Activated T-cell treated with anti-CD3 and anti-CD28 coated beads, Interleukin-2, amount 50 U/mL, for 24 hours (primary cell): Measurements from ENCODE around the gene GABRA5.

Experiments used
- DNase-seq: peaks from one replicate; pipeline ENCODE4 v3.0.0-alpha.2; 2020
- H3K27ac Mint-ChIP-seq: 2 replicates; pipeline ENCODE4 v1.8.0; 2020; ENCODE audit warnings: mild to moderate bottlenecking, mixed read lengths
- H3K27me3 Mint-ChIP-seq: 2 replicates; pipeline ENCODE4 v1.8.0; 2020; ENCODE audit warnings: mixed read lengths
- H3K36me3 Mint-ChIP-seq: 2 replicates; pipeline ENCODE4 v1.8.0; 2020; ENCODE audit warnings: low read depth, mixed read lengths
- H3K4me1 Mint-ChIP-seq: 2 replicates; pipeline ENCODE4 v1.8.0; 2020; ENCODE audit warnings: low read depth, mixed read lengths
- H3K4me3 Mint-ChIP-seq: 2 replicates; pipeline ENCODE4 v1.8.0; 2020; ENCODE audit warnings: mild to moderate bottlenecking, moderate library complexity, mixed read lengths
- H3K9me3 Mint-ChIP-seq: 2 replicates; pipeline ENCODE4 v1.8.0; 2020; ENCODE audit warnings: mixed read lengths

GABRA5 gene

DNA sequence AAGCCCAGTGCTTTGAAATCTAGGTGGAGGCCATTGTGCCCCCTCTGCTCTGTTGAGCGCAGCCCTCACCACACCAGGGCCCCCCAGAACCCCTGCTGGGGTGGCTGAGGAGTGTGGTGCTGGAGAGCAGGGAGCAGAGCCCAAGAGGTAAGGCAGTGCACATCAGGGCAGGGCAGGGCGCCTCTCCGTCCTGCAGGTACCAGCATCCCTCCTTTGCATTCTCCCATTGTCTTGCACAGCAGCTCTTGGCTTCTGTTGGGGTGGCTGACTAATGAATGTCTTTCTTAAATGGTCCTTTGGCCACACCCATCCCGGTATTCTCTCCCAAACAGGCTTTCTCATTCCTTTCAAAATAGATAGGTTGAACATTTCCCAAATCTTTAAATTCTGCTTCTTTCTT, 62.7 kb downstream of the GABRA5 start:
- DNase-seq: no peak
- H3K4me1 Mint-ChIP-seq: no peaks in the 10 kb centered on the region
- no peaks in the 10 kb centered on the region for H3K36me3 Mint-ChIP-seq
- H3K9me3 Mint-ChIP-seq: peaks cover 4% of the 10 kb centered on the region
- no peak overlapping the region for H3K4me3 Mint-ChIP-seq
- H3K27me3 Mint-ChIP-seq: no peaks in the 10 kb centered on the region
- H3K27ac Mint-ChIP-seq: no peak overlapping the region

GRCh38 chr15:26934848-26935247, 68.0 kb downstream of the GABRA5 start:
- no peak for DNase-seq
- Mint-ChIP-seq H3K27me3 (no peaks in the 10 kb centered on the region), H3K27ac (no peak overlapping the region), H3K36me3 (no peaks in the 10 kb centered on the region), H3K4me1 (no peaks in the 10 kb centered on the region), H3K4me3 (no peak overlapping the region), H3K9me3 (peaks cover 4% of the 10 kb centered on the region)

DNA sequence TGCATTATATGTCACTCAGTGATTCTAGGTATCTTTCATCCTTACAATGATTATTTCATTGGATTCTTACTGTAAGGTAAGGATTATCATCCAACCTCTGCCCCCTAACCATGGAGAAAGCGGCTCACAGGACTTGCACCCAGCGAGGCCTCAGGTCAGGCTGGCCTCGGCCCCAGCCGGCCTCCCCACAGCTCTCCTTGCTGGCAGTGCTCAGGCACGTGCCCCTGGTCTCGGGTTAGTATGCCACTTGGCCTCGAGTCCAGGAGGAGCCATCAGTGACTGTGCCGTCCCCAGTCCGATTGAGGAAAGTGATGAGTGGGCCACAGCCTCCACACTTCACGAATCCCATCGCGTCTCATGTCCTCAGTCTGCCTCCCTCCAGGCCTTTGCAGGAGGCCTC, 68.5 kb downstream of the GABRA5 start:
- H3K4me1 Mint-ChIP-seq: no peaks in the 10 kb centered on the region
- no peak overlapping the region for H3K27ac Mint-ChIP-seq
- no peaks in the 10 kb centered on the region for H3K36me3 Mint-ChIP-seq
- H3K9me3 Mint-ChIP-seq: peaks cover 4% of the 10 kb centered on the region
- H3K27me3 Mint-ChIP-seq: no peaks in the 10 kb centered on the region
- no peak for DNase-seq
- H3K4me3 Mint-ChIP-seq: no peak overlapping the region

DNA sequence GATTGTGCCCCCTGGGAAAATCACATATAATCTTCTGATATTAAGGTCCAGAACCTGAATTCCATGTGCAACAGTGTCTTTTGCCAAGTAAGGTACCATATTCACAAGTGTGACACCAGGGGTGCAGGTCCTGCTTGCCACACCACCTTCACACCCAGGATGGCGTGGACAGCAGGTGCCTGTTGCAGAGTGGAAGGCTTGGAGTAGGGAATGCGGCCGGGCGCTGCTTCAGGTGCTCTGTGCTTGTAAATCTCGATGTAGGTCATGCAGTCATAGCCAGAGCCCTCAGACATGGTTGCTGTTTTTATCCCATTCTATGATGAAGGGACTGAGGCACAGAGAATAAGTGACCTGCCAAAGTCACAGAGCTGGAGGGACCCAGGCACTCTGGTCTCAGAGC, 69.6 kb downstream of the GABRA5 start:
- no peaks in the 10 kb centered on the region for H3K36me3 Mint-ChIP-seq
- DNase-seq: no peak
- no peak overlapping the region for H3K27ac Mint-ChIP-seq
- no peaks in the 10 kb centered on the region for H3K27me3 Mint-ChIP-seq
- H3K9me3 Mint-ChIP-seq: peaks cover 3% of the 10 kb centered on the region
- no peak overlapping the region for H3K4me3 Mint-ChIP-seq
- H3K4me1 Mint-ChIP-seq: no peaks in the 10 kb centered on the region

- Mint-ChIP-seq H3K36me3 (no peaks in the 10 kb centered on the region), H3K4me3 (no peak overlapping the region), H3K9me3 (no peaks in the 10 kb centered on the region), H3K27ac (no peak overlapping the region), H3K4me1 (no peaks in the 10 kb centered on the region), H3K27me3 (no peaks in the 10 kb centered on the region)
- no peak for DNase-seq
Observed at GRCh38 chr15:26937134-26937533, 70.3 kb downstream of the GABRA5 start.

DNA sequence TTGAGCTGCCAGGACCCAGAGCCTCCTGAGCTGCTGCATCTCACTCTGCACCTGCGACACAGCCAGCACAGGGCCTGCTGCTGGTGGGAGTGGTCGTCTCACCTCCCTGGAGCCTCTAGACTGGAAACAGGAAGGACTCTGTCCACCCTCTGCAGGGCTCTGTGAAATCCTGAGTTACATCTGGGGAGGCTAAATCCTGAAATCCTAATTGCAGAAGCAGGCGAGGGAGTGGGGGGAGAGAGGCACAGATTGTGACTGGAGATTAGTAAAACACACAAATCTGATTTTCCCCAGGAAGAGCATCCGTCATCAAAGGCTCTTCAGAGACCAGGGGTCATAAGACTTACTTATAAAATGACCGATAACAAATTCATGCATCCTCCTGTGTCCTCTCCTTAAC, 72.5 kb downstream of the GABRA5 start:
- Mint-ChIP-seq H3K27ac (no peak overlapping the region), H3K4me1 (no peaks in the 10 kb centered on the region), H3K9me3 (peaks cover 2% of the 10 kb centered on the region), H3K4me3 (no peak overlapping the region), H3K27me3 (no peaks in the 10 kb centered on the region), H3K36me3 (no peaks in the 10 kb centered on the region)
- DNase-seq: no peak

- no peaks in the 10 kb centered on the region for H3K36me3 Mint-ChIP-seq
Observed at GRCh38 chr15:26941489-26941888, 74.6 kb downstream of the GABRA5 start.

DNA sequence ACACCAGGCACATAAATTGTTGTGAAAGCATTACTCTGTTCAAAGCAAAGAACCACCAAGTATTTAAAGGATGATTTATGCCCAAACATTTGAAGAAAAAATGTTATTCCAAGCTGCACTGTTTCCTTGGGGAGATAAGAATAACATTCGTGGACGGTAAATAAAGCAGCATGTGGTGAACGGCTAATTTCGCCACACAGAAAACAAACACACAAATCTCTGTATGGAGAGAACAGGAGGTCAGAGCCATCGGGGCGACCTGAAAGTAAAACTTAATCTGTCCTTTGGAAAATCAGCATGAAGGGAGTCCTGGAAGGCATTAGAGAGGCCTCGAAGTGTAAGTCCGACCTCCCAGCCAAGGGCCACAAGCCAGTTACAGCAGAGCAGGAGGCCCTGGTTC, 77.0 kb downstream of the GABRA5 start:
- DNase-seq: no peak
- peaks cover 5% of the 10 kb centered on the region for H3K9me3 Mint-ChIP-seq
- no peaks in the 10 kb centered on the region for H3K27me3 Mint-ChIP-seq
- no peak overlapping the region for H3K4me3 Mint-ChIP-seq
- H3K4me1 Mint-ChIP-seq: no peaks in the 10 kb centered on the region
- H3K27ac Mint-ChIP-seq: no peak overlapping the region
- no peaks in the 10 kb centered on the region for H3K36me3 Mint-ChIP-seq

More at GRCh38 chr15:26941489-26941888, 74.6 kb downstream of the GABRA5 start:
- DNase-seq: no peak
- no peak overlapping the region for H3K27ac Mint-ChIP-seq
- H3K4me1 Mint-ChIP-seq: no peaks in the 10 kb centered on the region
- no peak overlapping the region for H3K4me3 Mint-ChIP-seq
- H3K27me3 Mint-ChIP-seq: no peaks in the 10 kb centered on the region
- peaks cover 5% of the 10 kb centered on the region for H3K9me3 Mint-ChIP-seq

- no peak for DNase-seq
- Mint-ChIP-seq H3K9me3 (peaks cover 5% of the 10 kb centered on the region), H3K4me1 (no peaks in the 10 kb centered on the region), H3K4me3 (no peak overlapping the region), H3K27ac (no peak overlapping the region), H3K27me3 (no peaks in the 10 kb centered on the region), H3K36me3 (no peaks in the 10 kb centered on the region)
Observed at GRCh38 chr15:26945046-26945445, 78.2 kb downstream of the GABRA5 start.

GRCh38 chr15:26950001-26950400, 83.1 kb downstream of the GABRA5 start:
- no peak overlapping the region for H3K27ac Mint-ChIP-seq
- no peak for DNase-seq
- peaks cover 16% of the 10 kb centered on the region for H3K9me3 Mint-ChIP-seq
- no peak overlapping the region for H3K4me3 Mint-ChIP-seq
- H3K4me1 Mint-ChIP-seq: no peaks in the 10 kb centered on the region
- H3K27me3 Mint-ChIP-seq: no peaks in the 10 kb centered on the region
- no peaks in the 10 kb centered on the region for H3K36me3 Mint-ChIP-seq

DNA sequence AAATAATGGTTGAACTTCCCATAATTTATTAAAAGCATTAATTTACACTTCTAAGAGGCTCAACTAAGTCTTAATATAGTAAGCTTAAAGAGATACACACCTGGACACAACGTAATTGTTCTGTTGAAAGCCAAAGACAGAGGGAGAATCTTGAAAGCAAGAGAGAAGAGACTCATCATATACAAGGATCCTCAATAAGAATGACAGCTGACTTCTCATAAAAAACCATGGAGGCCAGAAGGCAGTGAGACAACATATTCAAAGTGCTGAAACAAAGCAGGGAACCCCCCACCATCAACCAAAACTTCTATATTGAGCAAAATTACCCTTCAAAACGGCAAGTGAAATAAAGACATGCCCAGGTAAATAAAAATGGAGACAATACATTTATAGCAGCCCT, 87.5 kb downstream of the GABRA5 start:
- Mint-ChIP-seq H3K36me3 (no peaks in the 10 kb centered on the region), H3K27ac (no peak overlapping the region), H3K9me3 (peaks cover 13% of the 10 kb centered on the region), H3K4me1 (no peaks in the 10 kb centered on the region), H3K27me3 (no peaks in the 10 kb centered on the region), H3K4me3 (no peak overlapping the region)
- DNase-seq: no peak

DNA sequence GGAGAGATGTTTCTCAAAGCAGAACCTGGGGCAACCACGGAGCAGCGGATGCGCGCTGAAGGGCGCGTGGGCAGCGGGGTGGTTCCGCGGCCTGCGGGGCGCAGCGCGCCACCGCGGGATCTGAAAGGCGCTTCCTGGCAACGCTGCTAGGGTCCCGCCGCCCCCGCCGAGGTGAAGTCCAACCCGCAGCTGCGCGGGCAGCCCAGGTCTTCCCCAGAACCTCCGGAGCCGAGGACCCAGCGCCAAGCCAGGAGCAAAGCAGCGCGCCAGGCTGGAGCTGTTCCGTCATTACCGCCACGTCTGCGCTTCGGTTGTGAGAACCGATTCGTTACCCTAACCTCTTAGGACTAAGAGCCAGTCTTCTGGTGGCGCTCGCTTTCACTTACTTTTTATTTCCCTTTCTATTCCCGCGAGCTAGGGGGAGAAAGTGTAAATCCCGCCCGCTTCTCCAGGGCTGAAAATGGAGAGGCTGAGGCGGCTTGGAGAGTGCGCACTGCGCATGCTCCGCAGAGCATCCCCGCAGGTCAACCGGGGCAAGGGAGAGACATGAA, 100.9 kb downstream of the GABRA5 start:
- H3K27me3 Mint-ChIP-seq: peaks cover 31% of the 10 kb centered on the region
- no peak for DNase-seq
- H3K9me3 Mint-ChIP-seq: peaks cover 5% of the 10 kb centered on the region
- no peaks in the 10 kb centered on the region for H3K4me1 Mint-ChIP-seq
- no peaks in the 10 kb centered on the region for H3K36me3 Mint-ChIP-seq
- H3K27ac Mint-ChIP-seq: no peak overlapping the region
- no peak overlapping the region for H3K4me3 Mint-ChIP-seq

- Mint-ChIP-seq H3K4me3 (no peak overlapping the region), H3K9me3 (peaks cover 5% of the 10 kb centered on the region), H3K27me3 (peaks cover 31% of the 10 kb centered on the region), H3K4me1 (no peaks in the 10 kb centered on the region), H3K27ac (no peak overlapping the region), H3K36me3 (no peaks in the 10 kb centered on the region)
- DNase-seq: no peak
Observed at GRCh38 chr15:26968806-26969205, 101.9 kb downstream of the GABRA5 start.

GRCh38 chr15:26970712-26971210, 103.9 kb downstream of the GABRA5 start, which contains the start of gene GABRG3:
GABRG3 (plus strand) TSS chr15:26971181.
- no peak within 1 kb of the TSS for H3K4me3 Mint-ChIP-seq
- H3K4me1 Mint-ChIP-seq: no peaks in the 10 kb centered on the region
- no peak for DNase-seq
- H3K27me3 Mint-ChIP-seq: peaks cover 31% of the 10 kb centered on the region
- no peak within 1 kb of the TSS for H3K27ac Mint-ChIP-seq
- H3K36me3 Mint-ChIP-seq: no peaks in the 10 kb centered on the region
- peaks cover 5% of the 10 kb centered on the region for H3K9me3 Mint-ChIP-seq

- no peak for DNase-seq
- Mint-ChIP-seq H3K36me3 (no peaks in the 10 kb centered on the region), H3K9me3 (peaks cover 5% of the 10 kb centered on the region), H3K4me1 (no peaks in the 10 kb centered on the region), H3K27me3 (peaks cover 31% of the 10 kb centered on the region), H3K4me3 (no peak overlapping the region), H3K27ac (no peak overlapping the region)
Observed at GRCh38 chr15:26971271-26972018, 104.6 kb downstream of the GABRA5 start.
